Activated T-cell treated with anti-CD3 and anti-CD28 coated beads, Interleukin-2, amount 50 U/mL, for 72 hours (primary cell): ENCODE measurements around the gene OGFOD2. TPM values are rescaled to one million over a fixed set of nuclear protein-coding genes. Genes with fewer than 3 reads are reported as not detected.
A peak's percentile ranks its signal among the peaks of the same experiment; 100 is the strongest.

Experiments
- ATAC-seq, 2 donors: fragments of 150-1000 bp; cut with Tn5 transposase; replicated peaks in 1 of 2; 2 replicates each; pipeline ENCODE4 v1.10.0; 2021; ENCODE audit warnings: moderate library complexity in 2 of 2, mild to moderate bottlenecking in 1 of 2
- DNase-seq, 2 donors: peaks; one replicate each; pipeline ENCODE4 v3.0.0; 2021 to 2022; ENCODE audit warnings: mixed read lengths in 1 of 2
- H3K27ac Mint-ChIP-seq: one replicate; pipeline ENCODE4 v1.8.0; 2022; ENCODE audit warnings: mild to moderate bottlenecking, moderate library complexity, mixed read lengths
- H3K27me3 Mint-ChIP-seq: one replicate; pipeline ENCODE4 v1.8.0; 2022; ENCODE audit warnings: low read depth, mixed read lengths
- H3K36me3 Mint-ChIP-seq, 2 donors: one replicate each; pipeline ENCODE4 v1.8.0; 2022; ENCODE audit warnings: mixed read lengths in 2 of 2, mild to moderate bottlenecking in 1 of 2; ENCODE audit not compliant: insufficient read depth in 2 of 2
- H3K4me1 Mint-ChIP-seq: one replicate; pipeline ENCODE4 v1.8.0; 2022; ENCODE audit warnings: low read depth, mixed read lengths
- H3K4me3 Mint-ChIP-seq, 2 donors: one replicate each; pipeline ENCODE4 v1.8.0; 2022; ENCODE audit warnings: mild to moderate bottlenecking in 2 of 2, mixed read lengths in 2 of 2, moderate library complexity in 2 of 2
- H3K9me3 Mint-ChIP-seq, 2 donors: one replicate each; pipeline ENCODE4 v1.8.0; 2022; ENCODE audit warnings: mixed read lengths in 2 of 2
- total RNA-seq, 2 donors: library from RNA; stranded (reverse); gene quantifications; one replicate each; pipeline ENCODE4 v1.2.3, GENCODE V29; 2022

The OGFOD2 gene
- total RNA-seq, 2 donors from 2014 or later = 26.6 to 32.5 TPM

DNA sequence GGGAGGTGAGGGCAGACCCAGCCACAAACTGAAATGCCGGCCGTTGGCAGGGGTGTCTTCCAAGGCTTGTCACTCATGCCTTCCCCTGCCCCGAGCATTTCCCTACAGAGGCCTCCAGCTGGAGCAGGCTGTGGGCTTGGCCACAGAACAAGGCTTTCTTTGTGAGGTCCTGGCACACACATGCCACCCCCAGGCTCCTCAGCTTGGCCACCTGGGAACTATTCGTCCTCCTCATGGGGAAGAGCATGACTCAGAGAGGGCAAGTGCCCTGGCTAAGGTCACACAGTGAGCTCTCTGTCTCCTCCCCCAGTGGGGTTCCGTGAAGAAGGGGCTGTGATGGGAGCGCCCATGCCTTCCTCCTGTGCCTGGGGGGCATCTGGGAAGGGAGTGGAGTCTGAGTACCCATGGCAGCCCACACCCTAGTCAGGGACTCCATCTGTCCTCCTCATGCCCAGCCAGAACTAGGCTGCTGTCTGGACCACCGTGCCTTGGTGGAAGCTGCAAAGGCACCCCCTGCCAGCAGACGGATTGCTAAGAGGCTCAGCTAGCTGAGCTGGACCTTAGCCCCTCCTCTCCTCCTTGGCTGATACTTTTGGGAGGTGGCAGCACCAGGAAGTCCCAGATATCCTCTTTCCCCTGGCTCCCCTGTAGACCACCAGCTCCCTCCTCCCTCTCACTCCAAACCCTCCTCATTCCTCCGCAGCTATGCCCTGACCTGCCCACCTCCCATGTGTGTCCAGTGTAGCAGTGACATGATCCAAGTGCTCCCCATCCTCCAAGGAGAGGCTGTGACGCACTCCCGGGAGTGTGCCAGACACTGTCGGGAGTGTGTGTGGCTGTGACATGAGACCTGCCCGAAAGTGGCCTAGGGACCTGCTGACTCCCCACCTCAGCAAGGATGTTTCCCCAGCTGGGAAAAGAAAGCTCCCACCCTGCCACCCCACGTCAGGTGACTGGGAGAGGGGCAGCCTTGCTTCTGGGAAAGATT, 30.1 kb upstream of the OGFOD2 start:
- no peak overlapping the region for H3K27ac Mint-ChIP-seq
- H3K4me1 Mint-ChIP-seq = peaks cover 33% of the 10 kb centered on the region
- H3K27me3 Mint-ChIP-seq = no peaks in the 10 kb centered on the region
- no peak for DNase-seq
- no peaks in the 10 kb centered on the region for H3K9me3 Mint-ChIP-seq
- ATAC-seq = no peak
- no peak overlapping the region for H3K4me3 Mint-ChIP-seq
- no peaks in the 10 kb centered on the region for H3K36me3 Mint-ChIP-seq

DNA sequence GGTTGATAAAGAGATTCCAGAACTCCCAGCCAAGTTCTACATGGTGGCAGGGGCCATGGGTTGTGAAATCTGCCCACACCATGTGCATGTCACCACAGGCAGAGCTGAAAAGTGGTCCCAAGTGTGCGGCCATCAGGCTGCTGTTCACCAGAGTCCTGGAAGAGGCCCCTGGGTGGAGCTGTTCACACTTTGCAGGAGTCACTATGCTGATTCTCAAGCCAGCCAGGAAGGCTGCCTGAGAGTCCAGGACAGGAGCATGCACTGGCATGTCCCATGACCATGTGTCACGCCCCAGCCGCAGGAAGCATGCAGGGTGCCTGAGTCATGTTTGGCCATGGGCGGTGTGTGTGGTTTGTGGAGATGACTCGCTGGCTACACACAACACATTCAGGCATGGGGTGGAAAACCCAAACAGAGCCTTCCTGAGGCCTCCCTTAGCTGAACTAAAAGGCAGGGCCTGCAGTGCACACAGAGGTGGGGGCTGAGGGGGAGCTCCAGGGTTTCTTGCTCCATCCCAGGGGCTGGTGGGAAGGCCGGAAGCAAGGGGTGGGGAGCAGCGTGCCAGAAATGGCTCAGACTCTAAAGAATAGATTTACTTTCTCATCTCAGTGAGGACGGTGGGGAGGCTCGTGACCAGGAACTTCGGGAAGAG, 28.2 kb upstream of the OGFOD2 start:
- peak overlapping the region; percentile 87 for H3K27ac Mint-ChIP-seq
- peak; percentile 91 to 95 for DNase-seq
- ATAC-seq = peak; percentile 99 to 100
- H3K9me3 Mint-ChIP-seq = no peaks in the 10 kb centered on the region
- H3K4me3 Mint-ChIP-seq = peak overlapping the region; percentile 80 to 88
- no peaks in the 10 kb centered on the region for H3K27me3 Mint-ChIP-seq
- H3K4me1 Mint-ChIP-seq = peaks cover 40% of the 10 kb centered on the region
- no peaks in the 10 kb centered on the region for H3K36me3 Mint-ChIP-seq

DNA sequence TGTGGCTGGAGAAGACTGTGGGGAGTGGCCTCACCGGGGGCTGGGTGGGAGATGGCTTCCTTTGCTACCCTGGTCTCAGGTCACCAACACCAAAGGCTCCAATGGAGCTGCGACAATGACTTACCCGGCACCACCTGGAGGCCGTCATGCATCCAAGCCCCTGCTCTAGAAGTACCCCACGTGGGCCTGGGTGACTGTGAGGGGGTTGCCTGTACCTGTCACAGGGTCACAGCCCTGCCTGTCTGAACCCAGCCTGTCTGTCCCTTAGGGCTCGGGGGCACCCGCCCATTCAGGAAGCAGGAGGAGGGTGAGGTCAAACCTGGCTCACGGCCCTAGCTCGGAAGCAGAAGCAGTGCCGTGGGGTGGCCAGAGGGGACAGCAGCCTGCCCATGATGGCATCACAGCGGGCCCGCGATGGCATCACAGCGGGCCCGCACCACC, 27.7 kb upstream of the OGFOD2 start:
- peaks cover 45% of the 10 kb centered on the region for H3K4me1 Mint-ChIP-seq
- ATAC-seq (no peak), DNase-seq (no peak)
- peak overlapping the region; percentile 80 to 88 for H3K4me3 Mint-ChIP-seq
- H3K9me3 Mint-ChIP-seq = no peaks in the 10 kb centered on the region
- no peaks in the 10 kb centered on the region for H3K36me3 Mint-ChIP-seq
- peak overlapping the region; percentile 87 for H3K27ac Mint-ChIP-seq
- no peaks in the 10 kb centered on the region for H3K27me3 Mint-ChIP-seq

- Mint-ChIP-seq H3K9me3 (no peaks in the 10 kb centered on the region), H3K4me3 (no peak overlapping the region), H3K27ac (no peak overlapping the region), H3K27me3 (no peaks in the 10 kb centered on the region), H3K36me3 (no peaks in the 10 kb centered on the region), H3K4me1 (peaks cover 39% of the 10 kb centered on the region)
- ATAC-seq = no peak
- no peak for DNase-seq
Observed at GRCh38 chr12:122948605-122949004, 26.4 kb upstream of the OGFOD2 start.

DNA sequence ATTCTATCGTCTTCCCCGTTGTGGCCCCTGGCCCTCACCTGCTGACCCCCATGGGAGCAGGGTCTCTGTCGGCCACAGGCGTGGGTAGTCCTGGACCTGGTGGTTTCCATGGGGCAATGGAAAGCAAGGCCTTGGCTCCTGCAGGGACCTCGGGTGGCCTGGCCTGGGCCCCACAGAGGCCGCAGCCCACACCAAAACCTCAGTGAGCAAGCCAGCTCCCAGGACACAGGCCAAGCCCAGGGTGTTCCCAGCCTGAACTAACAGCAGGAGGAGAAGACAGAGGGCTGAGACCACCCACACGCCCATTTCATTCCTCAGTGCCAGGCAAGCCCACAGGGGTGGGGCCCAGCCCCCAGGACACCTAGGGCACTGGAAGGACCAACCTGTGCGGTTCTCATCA, 25.6 kb upstream of the OGFOD2 start:
- ATAC-seq = no peak
- H3K4me1 Mint-ChIP-seq = peaks cover 36% of the 10 kb centered on the region
- no peaks in the 10 kb centered on the region for H3K36me3 Mint-ChIP-seq

DNA sequence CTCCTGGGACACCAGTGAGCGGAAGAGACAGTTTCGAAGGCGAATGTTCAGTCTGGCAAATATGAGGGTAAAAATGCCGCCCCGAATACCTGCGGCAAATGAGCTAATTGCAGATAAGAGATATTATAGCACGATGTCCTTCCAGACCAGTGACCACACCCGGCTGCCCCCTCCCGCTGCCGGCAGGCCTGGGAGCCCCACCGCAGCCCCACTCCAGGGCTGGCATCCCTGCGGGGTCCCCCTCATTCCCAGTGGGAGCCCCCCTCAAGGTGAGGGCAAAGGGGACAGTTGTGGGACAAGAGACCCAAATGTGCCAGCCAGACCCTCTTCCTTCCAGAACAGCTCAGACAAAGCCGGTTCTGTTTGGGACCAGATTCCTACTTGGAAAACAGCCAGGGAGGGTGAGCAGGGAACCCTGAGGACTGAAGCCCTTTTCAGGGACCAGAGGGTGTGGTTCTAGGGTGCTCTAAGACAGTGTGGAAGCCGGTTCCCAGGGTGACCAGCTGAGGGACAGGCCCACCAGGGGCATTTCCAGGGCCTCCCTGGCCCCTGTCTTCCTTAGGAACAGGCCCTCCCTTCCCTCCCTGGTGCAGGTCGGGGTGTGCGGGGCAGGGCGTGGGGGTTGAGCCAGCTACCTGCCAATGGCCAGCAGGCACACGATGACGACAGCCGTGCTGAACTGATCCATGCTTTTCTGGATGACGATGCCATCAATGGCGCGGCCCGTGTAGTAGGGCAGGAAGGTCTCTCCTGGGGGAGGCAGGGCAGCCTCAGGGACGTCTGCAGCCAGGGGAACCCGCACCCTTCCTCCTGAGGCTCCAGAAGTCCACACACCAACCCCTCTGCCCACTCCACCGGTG, 25.0 kb upstream of the OGFOD2 start:
- no peak for ATAC-seq
- Mint-ChIP-seq H3K36me3 (no peaks in the 10 kb centered on the region), H3K4me1 (peaks cover 36% of the 10 kb centered on the region), H3K27me3 (no peaks in the 10 kb centered on the region), H3K9me3 (no peaks in the 10 kb centered on the region), H3K27ac (no peak overlapping the region), H3K4me3 (no peak overlapping the region)
- no peak for DNase-seq

More for the DNA sequence above, 25.6 kb upstream of the OGFOD2 start:
- no peak for DNase-seq
- Mint-ChIP-seq H3K4me3 (no peak overlapping the region), H3K27me3 (no peaks in the 10 kb centered on the region), H3K27ac (no peak overlapping the region), H3K9me3 (no peaks in the 10 kb centered on the region)

GRCh38 chr12:122951406-122951805, 23.6 kb upstream of the OGFOD2 start:
- H3K36me3 Mint-ChIP-seq = no peaks in the 10 kb centered on the region
- no peak overlapping the region for H3K4me3 Mint-ChIP-seq
- no peaks in the 10 kb centered on the region for H3K27me3 Mint-ChIP-seq
- H3K9me3 Mint-ChIP-seq = no peaks in the 10 kb centered on the region
- DNase-seq (no peak), ATAC-seq (no peak)
- no peak overlapping the region for H3K27ac Mint-ChIP-seq
- H3K4me1 Mint-ChIP-seq = peaks cover 29% of the 10 kb centered on the region

GRCh38 chr12:122951979-122952892, 22.8 kb upstream of the OGFOD2 start:
- no peaks in the 10 kb centered on the region for H3K36me3 Mint-ChIP-seq
- no peaks in the 10 kb centered on the region for H3K27me3 Mint-ChIP-seq
- DNase-seq (peak; percentile 78 to 80), ATAC-seq (peak; percentile 98)
- H3K4me3 Mint-ChIP-seq = no peak overlapping the region
- H3K4me1 Mint-ChIP-seq = peaks cover 20% of the 10 kb centered on the region
- H3K9me3 Mint-ChIP-seq = no peaks in the 10 kb centered on the region
- no peak overlapping the region for H3K27ac Mint-ChIP-seq

DNA sequence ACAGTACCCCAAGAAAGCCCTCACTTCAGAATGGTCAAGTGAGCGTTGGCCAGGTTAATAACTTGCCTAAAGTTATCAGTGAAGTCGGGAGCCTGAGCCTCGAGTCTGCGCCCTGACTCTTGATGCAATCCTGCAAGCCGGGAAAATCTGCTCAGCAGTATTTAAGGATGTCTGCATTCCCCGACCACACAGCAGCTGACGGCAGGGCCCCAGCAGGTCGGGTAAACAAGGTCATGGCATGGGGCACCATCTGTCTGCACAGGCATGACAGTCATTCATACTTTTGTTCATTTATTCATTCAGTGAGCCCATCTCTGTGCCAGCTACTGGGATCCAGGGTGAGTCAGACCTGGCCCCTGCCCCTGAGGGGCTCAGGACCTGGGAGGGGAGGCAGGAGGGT, 19.9 kb upstream of the OGFOD2 start:
- Mint-ChIP-seq H3K27ac (no peak overlapping the region), H3K27me3 (no peaks in the 10 kb centered on the region), H3K36me3 (no peaks in the 10 kb centered on the region), H3K9me3 (no peaks in the 10 kb centered on the region), H3K4me1 (peaks cover 12% of the 10 kb centered on the region), H3K4me3 (no peak overlapping the region)
- ATAC-seq = no peak
- DNase-seq = no peak

GRCh38 chr12:122956035-122956434, 19.0 kb upstream of the OGFOD2 start:
- no peaks in the 10 kb centered on the region for H3K9me3 Mint-ChIP-seq
- ATAC-seq = no peak
- no peaks in the 10 kb centered on the region for H3K27me3 Mint-ChIP-seq

GRCh38 chr12:122958198-122958888, 16.7 kb upstream of the OGFOD2 start:
- DNase-seq = no peak
- H3K4me3 Mint-ChIP-seq = no peak overlapping the region
- no peak for ATAC-seq
- H3K27ac Mint-ChIP-seq = no peak overlapping the region
- no peaks in the 10 kb centered on the region for H3K27me3 Mint-ChIP-seq
- no peaks in the 10 kb centered on the region for H3K9me3 Mint-ChIP-seq
- H3K36me3 Mint-ChIP-seq = no peaks in the 10 kb centered on the region
- H3K4me1 Mint-ChIP-seq = no peaks in the 10 kb centered on the region

More at GRCh38 chr12:122956035-122956434, 19.0 kb upstream of the OGFOD2 start:
- Mint-ChIP-seq H3K36me3 (no peaks in the 10 kb centered on the region), H3K4me1 (peaks cover 12% of the 10 kb centered on the region), H3K4me3 (no peak overlapping the region), H3K27ac (no peak overlapping the region)
- DNase-seq = no peak
